ENCODE measurements around the gene ATP6V0E1.
"Not testable (repeated sequence)": the region's sequence is repeated elsewhere in the genome, so short reads cannot be mapped to it uniquely, and the experiment has no call there.

DNA sequence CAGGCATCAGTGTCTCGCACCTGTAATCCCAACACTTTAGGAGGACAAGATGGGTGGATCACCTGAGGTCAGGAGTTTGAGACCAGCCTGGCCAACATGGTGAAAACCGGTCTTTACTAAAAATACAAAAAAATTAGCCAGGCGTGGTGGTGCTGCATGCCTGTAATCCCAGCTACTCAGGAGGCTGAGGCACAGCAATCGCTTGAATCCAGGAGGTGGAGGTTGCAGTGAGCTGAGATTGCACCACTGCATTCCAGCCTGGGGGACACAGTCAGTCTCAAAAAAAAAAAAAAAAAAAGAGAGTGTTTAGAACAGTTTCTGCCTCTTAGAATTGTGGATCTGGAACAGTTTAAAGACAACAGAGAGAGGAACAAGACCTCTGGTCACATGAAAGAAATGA is 92.9 kb downstream of the ATP6V0E1 start:
- TF ChIP-seq, protein P1, sequence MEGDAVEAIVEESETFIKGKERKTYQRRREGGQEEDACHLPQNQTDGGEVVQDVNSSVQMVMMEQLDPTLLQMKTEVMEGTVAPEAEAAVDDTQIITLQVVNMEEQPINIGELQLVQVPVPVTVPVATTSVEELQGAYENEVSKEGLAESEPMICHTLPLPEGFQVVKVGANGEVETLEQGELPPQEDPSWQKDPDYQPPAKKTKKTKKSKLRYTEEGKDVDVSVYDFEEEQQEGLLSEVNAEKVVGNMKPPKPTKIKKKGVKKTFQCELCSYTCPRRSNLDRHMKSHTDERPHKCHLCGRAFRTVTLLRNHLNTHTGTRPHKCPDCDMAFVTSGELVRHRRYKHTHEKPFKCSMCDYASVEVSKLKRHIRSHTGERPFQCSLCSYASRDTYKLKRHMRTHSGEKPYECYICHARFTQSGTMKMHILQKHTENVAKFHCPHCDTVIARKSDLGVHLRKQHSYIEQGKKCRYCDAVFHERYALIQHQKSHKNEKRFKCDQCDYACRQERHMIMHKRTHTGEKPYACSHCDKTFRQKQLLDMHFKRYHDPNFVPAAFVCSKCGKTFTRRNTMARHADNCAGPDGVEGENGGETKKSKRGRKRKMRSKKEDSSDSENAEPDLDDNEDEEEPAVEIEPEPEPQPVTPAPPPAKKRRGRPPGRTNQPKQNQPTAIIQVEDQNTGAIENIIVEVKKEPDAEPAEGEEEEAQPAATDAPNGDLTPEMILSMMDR (IDR thresholded peaks at IDR 0.05 in 2 of 3, conservative IDR thresholded peaks at IDR 0.05 in 1 of 3; ENCODE audit: borderline replicate concordance in 1 of 3, insufficient read depth in 1 of 3, low read depth in 2 of 3, low read length in 2 of 3), result not testable (repeated sequence)
- not testable (repeated sequence) for TF ChIP-seq SP1 (IDR thresholded peaks at IDR 0.05; ENCODE audit: low read depth); CBX3 (IDR thresholded peaks at IDR 0.05; ENCODE audit: low read depth); POLR2A (IDR thresholded peaks at IDR 0.05; ENCODE audit: borderline replicate concordance, extremely low read depth, insufficient read depth, insufficient read length); EZH2phosphoT487 (IDR thresholded peaks at IDR 0.05; ENCODE audit: borderline replicate concordance); SRF (IDR thresholded peaks at IDR 0.05; ENCODE audit: low read depth); CEBPB (IDR thresholded peaks at IDR 0.05; ENCODE audit: low read depth)
- TF ChIP-seq, protein P2, sequence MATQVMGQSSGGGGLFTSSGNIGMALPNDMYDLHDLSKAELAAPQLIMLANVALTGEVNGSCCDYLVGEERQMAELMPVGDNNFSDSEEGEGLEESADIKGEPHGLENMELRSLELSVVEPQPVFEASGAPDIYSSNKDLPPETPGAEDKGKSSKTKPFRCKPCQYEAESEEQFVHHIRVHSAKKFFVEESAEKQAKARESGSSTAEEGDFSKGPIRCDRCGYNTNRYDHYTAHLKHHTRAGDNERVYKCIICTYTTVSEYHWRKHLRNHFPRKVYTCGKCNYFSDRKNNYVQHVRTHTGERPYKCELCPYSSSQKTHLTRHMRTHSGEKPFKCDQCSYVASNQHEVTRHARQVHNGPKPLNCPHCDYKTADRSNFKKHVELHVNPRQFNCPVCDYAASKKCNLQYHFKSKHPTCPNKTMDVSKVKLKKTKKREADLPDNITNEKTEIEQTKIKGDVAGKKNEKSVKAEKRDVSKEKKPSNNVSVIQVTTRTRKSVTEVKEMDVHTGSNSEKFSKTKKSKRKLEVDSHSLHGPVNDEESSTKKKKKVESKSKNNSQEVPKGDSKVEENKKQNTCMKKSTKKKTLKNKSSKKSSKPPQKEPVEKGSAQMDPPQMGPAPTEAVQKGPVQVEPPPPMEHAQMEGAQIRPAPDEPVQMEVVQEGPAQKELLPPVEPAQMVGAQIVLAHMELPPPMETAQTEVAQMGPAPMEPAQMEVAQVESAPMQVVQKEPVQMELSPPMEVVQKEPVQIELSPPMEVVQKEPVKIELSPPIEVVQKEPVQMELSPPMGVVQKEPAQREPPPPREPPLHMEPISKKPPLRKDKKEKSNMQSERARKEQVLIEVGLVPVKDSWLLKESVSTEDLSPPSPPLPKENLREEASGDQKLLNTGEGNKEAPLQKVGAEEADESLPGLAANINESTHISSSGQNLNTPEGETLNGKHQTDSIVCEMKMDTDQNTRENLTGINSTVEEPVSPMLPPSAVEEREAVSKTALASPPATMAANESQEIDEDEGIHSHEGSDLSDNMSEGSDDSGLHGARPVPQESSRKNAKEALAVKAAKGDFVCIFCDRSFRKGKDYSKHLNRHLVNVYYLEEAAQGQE (IDR thresholded peaks at IDR 0.05; ENCODE audit: low read depth), result not testable (repeated sequence)

All from HCT116 (cell line).